ENCODE data around the gene FAM78A.
"Not testable (repeated sequence)": the region's sequence is repeated elsewhere in the genome, so short reads cannot be mapped to it uniquely, and the experiment has no call there.

Gene FAM78A

DNA sequence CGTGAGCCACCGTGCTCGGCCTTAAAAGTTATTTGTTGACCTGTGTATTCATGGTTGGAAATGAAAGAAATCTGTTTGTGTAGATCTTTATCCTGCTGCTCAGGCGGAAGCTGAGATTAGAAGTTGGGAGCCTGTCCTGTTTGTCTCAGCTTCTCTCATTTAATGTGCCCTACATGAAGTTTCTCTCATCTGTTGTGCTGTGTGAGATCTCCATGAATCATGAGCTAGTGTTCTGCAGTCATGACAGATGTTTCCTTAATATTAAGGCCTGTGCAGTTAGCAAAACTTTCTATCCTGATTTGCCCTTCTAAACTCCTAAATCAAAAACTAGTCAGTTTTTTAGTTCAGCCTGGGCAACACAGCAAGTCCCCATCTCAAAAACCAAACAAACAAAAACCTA lies 59.5 kb downstream of the FAM78A start:
- FAIRE-seq, result no peak
- no peak for DNase-seq (ENCODE audit: insufficient read length, low spot score)

DNA sequence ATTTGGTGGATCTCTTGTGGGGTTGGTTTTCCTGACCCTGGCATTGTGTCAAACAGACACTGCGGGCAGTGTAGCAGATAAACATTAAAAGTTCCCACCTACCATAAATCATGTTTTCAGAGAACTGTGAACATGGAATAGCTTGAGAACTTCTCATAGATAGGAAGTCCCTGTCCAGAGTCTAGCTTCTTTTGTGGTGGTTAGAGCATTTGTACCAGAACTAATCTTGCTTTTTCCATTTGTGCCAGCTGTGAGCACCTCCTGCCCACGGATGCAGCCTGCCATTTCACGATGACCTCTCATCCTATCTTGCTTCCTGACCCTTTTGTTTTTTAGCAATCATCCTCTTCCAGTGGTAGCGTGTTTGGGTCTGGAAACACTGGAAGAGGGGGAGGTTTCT lies 61.4 kb downstream of the FAM78A start:
- DNase-seq (ENCODE audit: insufficient read length, low spot score), result no peak
- no peak for FAIRE-seq

DNA sequence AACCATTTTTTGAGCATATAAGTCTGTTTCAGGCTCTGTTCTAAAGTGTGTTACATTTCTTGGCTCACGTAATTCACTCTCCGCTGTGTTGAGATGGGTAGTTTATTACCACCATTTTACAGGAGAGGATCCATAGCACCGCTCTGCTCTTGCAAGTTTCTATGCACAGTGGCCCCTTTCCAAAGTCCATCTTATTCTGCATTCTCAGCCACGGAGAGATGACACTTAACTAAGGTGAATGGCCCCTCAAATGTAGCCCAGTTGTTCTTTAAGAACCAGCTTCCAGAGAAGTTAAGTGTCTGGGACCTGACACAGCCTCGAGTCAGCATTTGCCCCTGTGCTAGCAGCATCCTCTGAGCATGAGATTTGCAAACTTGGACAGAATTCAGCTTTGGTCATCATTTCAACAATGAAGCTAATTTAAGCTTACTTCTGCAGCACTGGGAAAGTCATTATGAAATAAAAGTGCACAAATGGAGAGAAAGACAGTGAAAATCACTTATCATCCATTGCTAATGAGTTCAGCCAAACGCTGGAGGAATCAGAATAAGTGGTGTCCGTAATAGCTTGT lies 61.9 kb downstream of the FAM78A start:
- no peak for FAIRE-seq
- DNase-seq (ENCODE audit: insufficient read length, low spot score), result no peak

DNA sequence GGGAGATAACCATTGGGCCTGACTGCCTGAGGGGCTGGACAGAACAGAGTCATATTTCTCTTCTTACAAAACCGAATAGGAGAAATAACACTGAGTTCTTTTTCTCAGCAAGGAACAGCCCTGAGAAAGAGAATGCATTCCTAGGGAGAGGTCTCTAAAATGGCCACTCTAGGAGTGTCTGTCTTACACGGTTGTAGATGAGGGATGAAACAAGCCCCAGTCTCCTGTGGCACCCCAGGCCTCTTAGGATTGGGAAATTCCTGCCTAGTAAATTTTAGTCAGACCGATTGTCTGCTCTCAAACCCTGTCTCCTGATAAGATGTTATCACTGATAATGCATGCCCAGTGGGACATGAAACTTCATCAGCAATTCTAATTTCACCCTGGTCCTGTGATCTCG lies 64.4 kb downstream of the FAM78A start:
- not testable (repeated sequence) for FAIRE-seq; DNase-seq (ENCODE audit: insufficient read length, low spot score)
